Neutrophil (primary cell): ENCODE results near the gene PRKCE.

Source experiments
- H3K27ac ChIP-seq: fragments of 200-600 bp; sonication (generic); 2 replicates; pipeline ENCODE4 v1.5.1; 2016; ENCODE audit warnings: mild to moderate bottlenecking, moderate library complexity
- H3K27me3 ChIP-seq: fragments of 200-600 bp; sonication (generic); 2 replicates; pipeline ENCODE4 v1.6.0; 2016; ENCODE audit warnings: mild to moderate bottlenecking
- H3K36me3 ChIP-seq: fragments of 200-600 bp; sonication (generic); 2 replicates; pipeline ENCODE4 v1.5.1; 2017
- H3K4me1 ChIP-seq, 2 experiments: fragments of 200-600 bp in 1 of 2; sonication (generic) in 1 of 2; 1 replicate in 1 of 2; 2 replicates in 1 of 2; pipeline versions ENCODE4 v1.5.1 to v1.6.1; 2013 to 2016; ENCODE audit warnings: low read depth in 1 of 2, low read length in 1 of 2, mild to moderate bottlenecking in 1 of 2, moderate library complexity in 1 of 2; ENCODE audit not compliant: control insufficient read depth in 1 of 2, insufficient read depth in 1 of 2
- H3K4me3 ChIP-seq, 2 experiments: fragments of 200-600 bp in 1 of 2; sonication (generic) in 1 of 2; 1 replicate in 1 of 2; 2 replicates in 1 of 2; pipeline ENCODE4 v1.5.1; 2013 to 2016; ENCODE audit warnings: low read depth in 1 of 2, low read length in 1 of 2, mild to moderate bottlenecking in 1 of 2, moderate library complexity in 1 of 2
- H3K9me3 ChIP-seq: fragments of 200-600 bp; sonication (generic); 2 replicates; pipeline ENCODE4 v1.5.1; 2016
- TF ChIP-seq, protein P1 (sequence below): fragments of 200-600 bp; sonication (generic); IDR thresholded peaks from 2 replicates; pipeline ENCODE4 v1.5.1; 2016; ENCODE audit warnings: antibody characterized with exemption

PRKCE gene

DNA sequence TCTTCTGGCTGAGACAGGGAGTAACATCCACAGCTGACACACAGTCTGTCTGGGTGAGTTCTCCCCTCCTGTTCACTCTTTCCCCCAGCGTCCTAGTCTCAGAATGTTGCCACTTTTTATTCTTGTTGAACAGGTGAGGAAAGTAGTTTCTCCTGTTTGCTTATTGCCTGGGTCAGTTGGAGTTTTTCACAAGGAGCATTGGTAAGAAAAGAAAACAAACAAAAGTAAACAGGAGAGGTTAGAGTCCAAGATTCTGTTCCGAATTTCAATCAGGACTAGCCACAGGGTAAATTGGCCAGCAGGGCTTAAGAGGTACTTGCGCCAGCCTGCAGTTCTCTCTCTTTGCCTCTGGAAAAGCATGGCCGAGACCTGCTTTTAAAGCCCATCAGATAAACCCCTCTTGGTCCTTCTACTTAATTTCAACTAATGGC is 390.7 kb downstream of the PRKCE start:
- no peaks in the 10 kb centered on the region for H3K36me3 ChIP-seq
- no peaks in the 10 kb centered on the region for H3K9me3 ChIP-seq
- H3K4me3 ChIP-seq: no peak overlapping the region
- no peak overlapping the region for H3K27ac ChIP-seq
- H3K27me3 ChIP-seq: no peaks in the 10 kb centered on the region
- H3K4me1 ChIP-seq: no peaks in the 10 kb centered on the region
- TF ChIP-seq, protein P1, sequence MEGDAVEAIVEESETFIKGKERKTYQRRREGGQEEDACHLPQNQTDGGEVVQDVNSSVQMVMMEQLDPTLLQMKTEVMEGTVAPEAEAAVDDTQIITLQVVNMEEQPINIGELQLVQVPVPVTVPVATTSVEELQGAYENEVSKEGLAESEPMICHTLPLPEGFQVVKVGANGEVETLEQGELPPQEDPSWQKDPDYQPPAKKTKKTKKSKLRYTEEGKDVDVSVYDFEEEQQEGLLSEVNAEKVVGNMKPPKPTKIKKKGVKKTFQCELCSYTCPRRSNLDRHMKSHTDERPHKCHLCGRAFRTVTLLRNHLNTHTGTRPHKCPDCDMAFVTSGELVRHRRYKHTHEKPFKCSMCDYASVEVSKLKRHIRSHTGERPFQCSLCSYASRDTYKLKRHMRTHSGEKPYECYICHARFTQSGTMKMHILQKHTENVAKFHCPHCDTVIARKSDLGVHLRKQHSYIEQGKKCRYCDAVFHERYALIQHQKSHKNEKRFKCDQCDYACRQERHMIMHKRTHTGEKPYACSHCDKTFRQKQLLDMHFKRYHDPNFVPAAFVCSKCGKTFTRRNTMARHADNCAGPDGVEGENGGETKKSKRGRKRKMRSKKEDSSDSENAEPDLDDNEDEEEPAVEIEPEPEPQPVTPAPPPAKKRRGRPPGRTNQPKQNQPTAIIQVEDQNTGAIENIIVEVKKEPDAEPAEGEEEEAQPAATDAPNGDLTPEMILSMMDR: no peak

DNA sequence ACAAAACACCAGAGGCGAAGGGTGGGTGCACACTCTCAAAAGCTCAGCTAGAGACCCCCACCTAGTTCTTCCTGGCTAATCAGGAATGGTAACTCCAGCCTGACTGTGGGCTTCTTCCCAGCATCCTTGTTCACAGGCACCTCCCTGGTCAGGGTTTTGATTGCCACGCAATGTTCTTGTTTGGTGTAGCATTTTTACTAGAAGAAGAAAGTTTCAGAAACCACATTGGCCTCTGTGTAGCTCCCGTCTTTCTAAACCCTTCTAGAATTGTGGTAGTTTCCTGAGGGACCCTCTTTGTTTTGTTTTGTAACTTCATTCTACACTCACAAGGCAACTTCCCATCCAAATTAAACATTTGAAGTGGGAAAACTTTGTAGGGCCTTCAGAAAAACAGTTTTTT is 391.2 kb downstream of the PRKCE start:
- H3K36me3 ChIP-seq: no peaks in the 10 kb centered on the region
- no peak overlapping the region for H3K27ac ChIP-seq
- H3K4me3 ChIP-seq: no peak overlapping the region
- TF ChIP-seq, protein P1: no peak
- no peaks in the 10 kb centered on the region for H3K9me3 ChIP-seq
- no peaks in the 10 kb centered on the region for H3K4me1 ChIP-seq
- no peaks in the 10 kb centered on the region for H3K27me3 ChIP-seq

DNA sequence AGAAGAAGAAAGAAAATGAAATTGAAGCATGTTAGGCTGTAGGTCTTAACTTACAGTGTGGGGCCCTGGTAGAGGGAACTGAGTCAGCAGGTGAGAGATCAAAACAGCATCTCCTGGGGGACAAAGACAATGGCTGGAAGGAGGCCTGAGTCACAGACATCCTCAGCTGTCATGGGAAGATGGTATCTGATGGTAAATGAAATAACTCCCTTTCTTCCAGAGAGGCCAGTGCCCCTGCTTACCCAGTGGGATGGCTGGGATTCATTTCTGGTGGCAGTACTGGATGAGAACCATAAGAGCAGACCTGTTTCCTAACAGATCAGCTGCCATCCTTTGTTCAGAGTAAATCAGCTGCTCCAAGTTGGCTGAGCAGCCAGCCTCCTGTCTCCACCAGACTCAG is 394.4 kb downstream of the PRKCE start:
- H3K27me3 ChIP-seq: no peaks in the 10 kb centered on the region
- H3K27ac ChIP-seq: no peak overlapping the region
- H3K9me3 ChIP-seq: no peaks in the 10 kb centered on the region
- no peaks in the 10 kb centered on the region for H3K4me1 ChIP-seq
- TF ChIP-seq, protein P1: no peak
- H3K36me3 ChIP-seq: no peaks in the 10 kb centered on the region
- no peak overlapping the region for H3K4me3 ChIP-seq

DNA sequence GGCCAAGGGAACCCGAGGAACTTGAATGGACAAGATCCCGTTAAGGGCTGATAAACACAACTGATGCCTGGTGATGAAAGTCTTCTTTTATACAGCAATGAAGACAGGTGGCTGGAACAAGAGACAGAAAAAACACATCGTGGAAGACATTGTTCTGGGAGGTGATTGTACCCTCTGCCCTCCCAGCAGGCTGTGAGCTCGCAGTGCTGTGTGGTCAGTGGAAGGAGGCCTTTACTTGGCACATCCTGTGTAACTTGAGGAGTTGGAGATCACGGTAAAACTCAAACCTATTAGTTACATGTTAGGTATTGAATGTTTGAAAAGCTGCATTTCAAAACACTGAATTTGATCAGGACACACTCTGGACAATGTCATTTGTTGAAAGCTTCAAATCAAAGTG is 395.8 kb downstream of the PRKCE start:
- TF ChIP-seq, protein P1: no peak
- Histone ChIP-seq H3K4me3 (no peak overlapping the region), H3K27ac (no peak overlapping the region), H3K36me3 (no peaks in the 10 kb centered on the region), H3K4me1 (no peaks in the 10 kb centered on the region), H3K27me3 (no peaks in the 10 kb centered on the region), H3K9me3 (no peaks in the 10 kb centered on the region)

DNA sequence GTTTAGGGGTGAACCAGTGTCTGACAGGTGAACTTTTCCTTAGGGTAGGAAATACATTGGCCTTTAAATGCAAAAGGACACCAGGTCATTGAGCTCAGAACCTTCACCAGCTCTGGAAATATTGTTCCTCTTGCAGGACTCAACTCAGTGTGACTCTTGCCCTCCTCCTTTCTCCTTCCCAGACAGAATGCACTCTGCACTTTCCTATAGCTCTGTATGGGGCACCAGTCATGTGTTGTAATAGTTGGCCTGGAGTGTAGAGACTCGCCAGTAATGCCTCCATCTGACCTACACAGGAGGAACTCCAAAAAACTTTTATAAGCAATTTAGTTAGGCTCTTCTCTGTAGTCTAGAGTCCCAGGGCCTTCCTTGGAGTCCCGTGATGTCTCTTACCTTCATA is 397.2 kb downstream of the PRKCE start:
- Histone ChIP-seq H3K4me3 (no peak overlapping the region), H3K9me3 (no peaks in the 10 kb centered on the region), H3K27ac (no peak overlapping the region), H3K4me1 (no peaks in the 10 kb centered on the region), H3K36me3 (no peaks in the 10 kb centered on the region), H3K27me3 (no peaks in the 10 kb centered on the region)
- TF ChIP-seq, protein P1: no peak

DNA sequence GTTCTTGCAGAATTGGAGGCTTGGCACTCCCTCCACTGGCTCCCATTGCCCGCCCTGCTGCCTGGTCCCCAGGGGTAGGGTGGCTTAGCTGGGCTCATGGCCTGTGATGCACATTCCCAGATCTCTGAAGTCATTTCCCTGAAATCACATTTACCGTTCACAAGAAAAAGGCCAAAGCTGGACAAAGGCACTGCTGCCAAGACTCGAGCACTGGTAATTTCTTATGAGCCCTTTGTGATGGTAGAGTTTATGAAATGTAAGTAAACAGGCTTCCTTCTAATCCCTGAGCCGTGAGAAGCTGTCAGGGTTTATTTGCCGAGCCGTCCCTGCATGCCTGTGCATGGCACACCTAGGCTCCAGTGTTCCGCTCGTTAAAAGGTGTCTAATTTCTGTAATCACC is 398.6 kb downstream of the PRKCE start:
- H3K9me3 ChIP-seq: no peaks in the 10 kb centered on the region
- H3K4me3 ChIP-seq: no peak overlapping the region
- H3K4me1 ChIP-seq: no peaks in the 10 kb centered on the region
- no peak overlapping the region for H3K27ac ChIP-seq
- no peaks in the 10 kb centered on the region for H3K36me3 ChIP-seq
- TF ChIP-seq, protein P1: no peak
- no peaks in the 10 kb centered on the region for H3K27me3 ChIP-seq
